Measurements from ENCODE around the gene MREG. TPM values are rescaled to one million over a fixed set of nuclear protein-coding genes. Genes with fewer than 3 reads are reported as not detected.

The MREG gene
- total and polyA plus RNA-seq, 4 donors: 0.87 to 3.1 (median 2.7) TPM

GRCh38 chr2:215966951-215967350 is 46.4 kb downstream of the MREG start:
- no peaks in the 10 kb centered on the region for H3K4me1 ChIP-seq (ENCODE audit: control insufficient read depth in 4 of 4, insufficient read depth in 4 of 4, low read length in 3 of 4)
- H3K27me3 ChIP-seq (ENCODE audit: control insufficient read depth in 4 of 4, insufficient read depth in 4 of 4, low read length in 3 of 4): no peaks in the 10 kb centered on the region
- TF ChIP-seq NR2F2 (IDR thresholded peaks at IDR 0.05) (no peak), SP1 (IDR thresholded peaks at IDR 0.05) (no peak), ATF3 (IDR thresholded peaks at IDR 0.05) (no peak), FOXA1 (IDR thresholded peaks at IDR 0.05) (no peak), MAX (IDR thresholded peaks at IDR 0.05) (no peak), RXRA (IDR thresholded peaks at IDR 0.05) (no peak), HNF4G (IDR thresholded peaks at IDR 0.05) (no peak), GABPA (IDR thresholded peaks at IDR 0.05 in 1 of 2, conservative IDR thresholded peaks at IDR 0.05 in 1 of 2) (no peak), TAF1 (conservative IDR thresholded peaks at IDR 0.05) (no peak), YY1 (IDR thresholded peaks at IDR 0.05) (no peak), EGR1 (IDR thresholded peaks at IDR 0.05; ENCODE audit: low read depth in 2 of 2) (no peak), HNF4A (conservative IDR thresholded peaks at IDR 0.05) (no peak), RAD21 (IDR thresholded peaks at IDR 0.05) (no peak), JUND (IDR thresholded peaks at IDR 0.05) (no peak), FOXA2 (IDR thresholded peaks at IDR 0.05) (no peak)
- TF ChIP-seq, protein P1, sequence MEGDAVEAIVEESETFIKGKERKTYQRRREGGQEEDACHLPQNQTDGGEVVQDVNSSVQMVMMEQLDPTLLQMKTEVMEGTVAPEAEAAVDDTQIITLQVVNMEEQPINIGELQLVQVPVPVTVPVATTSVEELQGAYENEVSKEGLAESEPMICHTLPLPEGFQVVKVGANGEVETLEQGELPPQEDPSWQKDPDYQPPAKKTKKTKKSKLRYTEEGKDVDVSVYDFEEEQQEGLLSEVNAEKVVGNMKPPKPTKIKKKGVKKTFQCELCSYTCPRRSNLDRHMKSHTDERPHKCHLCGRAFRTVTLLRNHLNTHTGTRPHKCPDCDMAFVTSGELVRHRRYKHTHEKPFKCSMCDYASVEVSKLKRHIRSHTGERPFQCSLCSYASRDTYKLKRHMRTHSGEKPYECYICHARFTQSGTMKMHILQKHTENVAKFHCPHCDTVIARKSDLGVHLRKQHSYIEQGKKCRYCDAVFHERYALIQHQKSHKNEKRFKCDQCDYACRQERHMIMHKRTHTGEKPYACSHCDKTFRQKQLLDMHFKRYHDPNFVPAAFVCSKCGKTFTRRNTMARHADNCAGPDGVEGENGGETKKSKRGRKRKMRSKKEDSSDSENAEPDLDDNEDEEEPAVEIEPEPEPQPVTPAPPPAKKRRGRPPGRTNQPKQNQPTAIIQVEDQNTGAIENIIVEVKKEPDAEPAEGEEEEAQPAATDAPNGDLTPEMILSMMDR (IDR thresholded peaks at IDR 0.05; ENCODE audit: low read depth, low read length, missing input control): no peak
- TF ChIP-seq, protein P2, sequence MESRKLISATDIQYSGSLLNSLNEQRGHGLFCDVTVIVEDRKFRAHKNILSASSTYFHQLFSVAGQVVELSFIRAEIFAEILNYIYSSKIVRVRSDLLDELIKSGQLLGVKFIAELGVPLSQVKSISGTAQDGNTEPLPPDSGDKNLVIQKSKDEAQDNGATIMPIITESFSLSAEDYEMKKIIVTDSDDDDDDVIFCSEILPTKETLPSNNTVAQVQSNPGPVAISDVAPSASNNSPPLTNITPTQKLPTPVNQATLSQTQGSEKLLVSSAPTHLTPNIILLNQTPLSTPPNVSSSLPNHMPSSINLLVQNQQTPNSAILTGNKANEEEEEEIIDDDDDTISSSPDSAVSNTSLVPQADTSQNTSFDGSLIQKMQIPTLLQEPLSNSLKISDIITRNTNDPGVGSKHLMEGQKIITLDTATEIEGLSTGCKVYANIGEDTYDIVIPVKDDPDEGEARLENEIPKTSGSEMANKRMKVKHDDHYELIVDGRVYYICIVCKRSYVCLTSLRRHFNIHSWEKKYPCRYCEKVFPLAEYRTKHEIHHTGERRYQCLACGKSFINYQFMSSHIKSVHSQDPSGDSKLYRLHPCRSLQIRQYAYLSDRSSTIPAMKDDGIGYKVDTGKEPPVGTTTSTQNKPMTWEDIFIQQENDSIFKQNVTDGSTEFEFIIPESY (IDR thresholded peaks at IDR 0.05): no peak
- TF ChIP-seq, protein P3, sequence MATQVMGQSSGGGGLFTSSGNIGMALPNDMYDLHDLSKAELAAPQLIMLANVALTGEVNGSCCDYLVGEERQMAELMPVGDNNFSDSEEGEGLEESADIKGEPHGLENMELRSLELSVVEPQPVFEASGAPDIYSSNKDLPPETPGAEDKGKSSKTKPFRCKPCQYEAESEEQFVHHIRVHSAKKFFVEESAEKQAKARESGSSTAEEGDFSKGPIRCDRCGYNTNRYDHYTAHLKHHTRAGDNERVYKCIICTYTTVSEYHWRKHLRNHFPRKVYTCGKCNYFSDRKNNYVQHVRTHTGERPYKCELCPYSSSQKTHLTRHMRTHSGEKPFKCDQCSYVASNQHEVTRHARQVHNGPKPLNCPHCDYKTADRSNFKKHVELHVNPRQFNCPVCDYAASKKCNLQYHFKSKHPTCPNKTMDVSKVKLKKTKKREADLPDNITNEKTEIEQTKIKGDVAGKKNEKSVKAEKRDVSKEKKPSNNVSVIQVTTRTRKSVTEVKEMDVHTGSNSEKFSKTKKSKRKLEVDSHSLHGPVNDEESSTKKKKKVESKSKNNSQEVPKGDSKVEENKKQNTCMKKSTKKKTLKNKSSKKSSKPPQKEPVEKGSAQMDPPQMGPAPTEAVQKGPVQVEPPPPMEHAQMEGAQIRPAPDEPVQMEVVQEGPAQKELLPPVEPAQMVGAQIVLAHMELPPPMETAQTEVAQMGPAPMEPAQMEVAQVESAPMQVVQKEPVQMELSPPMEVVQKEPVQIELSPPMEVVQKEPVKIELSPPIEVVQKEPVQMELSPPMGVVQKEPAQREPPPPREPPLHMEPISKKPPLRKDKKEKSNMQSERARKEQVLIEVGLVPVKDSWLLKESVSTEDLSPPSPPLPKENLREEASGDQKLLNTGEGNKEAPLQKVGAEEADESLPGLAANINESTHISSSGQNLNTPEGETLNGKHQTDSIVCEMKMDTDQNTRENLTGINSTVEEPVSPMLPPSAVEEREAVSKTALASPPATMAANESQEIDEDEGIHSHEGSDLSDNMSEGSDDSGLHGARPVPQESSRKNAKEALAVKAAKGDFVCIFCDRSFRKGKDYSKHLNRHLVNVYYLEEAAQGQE (IDR thresholded peaks at IDR 0.05): no peak
- H3K9ac ChIP-seq (ENCODE audit: low read depth in 1 of 2, low read length in 2 of 2): no peak overlapping the region
- no peak overlapping the region for H3K27ac ChIP-seq (ENCODE audit: low read depth in 1 of 2, low read length in 2 of 2)
- H3K36me3 ChIP-seq (ENCODE audit: control insufficient read depth in 4 of 4, insufficient read depth in 3 of 4, low read depth in 1 of 4, low read length in 3 of 4): peaks cover 0 to 16% (median 8%) of the 10 kb centered on the region in 4 donors
- H3K9me3 ChIP-seq (ENCODE audit: control insufficient read depth in 4 of 4, low read length in 3 of 4): no peaks in the 10 kb centered on the region
- 87% methylated on average over 3 of the region's 3 CpGs for WGBS
- DNase-seq (ENCODE audit: low spot score): no peak
- H3K4me3 ChIP-seq (ENCODE audit: low read depth in 1 of 3, low read length in 3 of 3): no peak overlapping the region

Measured in liver (tissue), 9 donors.